Loucy (cell line): ENCODE measurements around the gene SMOC1.

Experiments
- H2AFZ ChIP-seq: fragments of 200-600 bp; sonication (generic); 2 replicates; pipeline ENCODE4 v1.6.0; 2016; ENCODE audit warnings: antibody characterized with exemption, mild to moderate bottlenecking, low read length, moderate library complexity
- H3F3A ChIP-seq: fragments of 200-600 bp; 2 replicates; pipeline ENCODE4 v1.6.0; 2016; ENCODE audit warnings: antibody characterized with exemption, low read depth, mild to moderate bottlenecking
- H3K27me3 ChIP-seq: fragments of 200-600 bp; sonication (generic); 2 replicates; pipeline ENCODE4 v1.6.1; 2014; ENCODE audit warnings: low read length, mild to moderate bottlenecking; ENCODE audit not compliant: insufficient read depth, poor library complexity, severe bottlenecking
- H3K36me3 ChIP-seq: fragments of 200-600 bp; sonication (generic); 2 replicates; pipeline ENCODE4 v1.6.1; 2016; ENCODE audit warnings: low read length; ENCODE audit not compliant: insufficient read depth
- H3K4me1 ChIP-seq: fragments of 200-600 bp; sonication (generic); 2 replicates; pipeline ENCODE4 v1.5.1; 2014; ENCODE audit warnings: low read length, mild to moderate bottlenecking; ENCODE audit not compliant: insufficient read depth, poor library complexity, severe bottlenecking
- H3K4me2 ChIP-seq: fragments of 200-600 bp; sonication (generic); 2 replicates; pipeline ENCODE4 v1.6.0; 2014; ENCODE audit warnings: antibody characterized with exemption, low read length, low read depth, mild to moderate bottlenecking; ENCODE audit not compliant: poor library complexity, severe bottlenecking
- H3K4me3 ChIP-seq: fragments of 200-600 bp; sonication (generic); 2 replicates; pipeline ENCODE4 v1.5.1; 2014; ENCODE audit warnings: low read length, mild to moderate bottlenecking, mixed read lengths; ENCODE audit not compliant: poor library complexity, severe bottlenecking
- H3K79me2 ChIP-seq: fragments of 200-600 bp; sonication (generic); 2 replicates; pipeline ENCODE4 v1.6.1; 2014; ENCODE audit warnings: low read length; ENCODE audit not compliant: insufficient read depth
- H3K9ac ChIP-seq: fragments of 200-600 bp; sonication (generic); 2 replicates; pipeline ENCODE4 v1.6.0; 2014; ENCODE audit warnings: mild to moderate bottlenecking, low read depth, low read length, moderate library complexity; ENCODE audit not compliant: poor library complexity, severe bottlenecking
- H3K9me2 ChIP-seq: fragments of 200-600 bp; sonication (generic); replicated peaks from 2 replicates; pipeline ENCODE4 v1.6.1; 2016; ENCODE audit warnings: low read depth, low read length, mixed read lengths
- H3K9me3 ChIP-seq: fragments of 200-600 bp; sonication (generic); 2 replicates; pipeline ENCODE4 v1.6.1; 2014; ENCODE audit warnings: mild to moderate bottlenecking, antibody characterized with exemption, low read length, low read depth; ENCODE audit not compliant: insufficient read depth
- H4K20me1 ChIP-seq: fragments of 200-600 bp; sonication (generic); 2 replicates; pipeline ENCODE4 v1.6.0; 2014; ENCODE audit warnings: antibody characterized with exemption, low read length, mild to moderate bottlenecking; ENCODE audit not compliant: insufficient read depth, poor library complexity, severe bottlenecking
- EZH2phosphoT487 ChIP-seq: fragments of 200-600 bp; IDR thresholded peaks from 2 replicates; pipeline ENCODE4 v1.6.1; 2018; ENCODE audit warnings: antibody characterized with exemption, mild to moderate bottlenecking, moderate library complexity, borderline replicate concordance
- TF ChIP-seq, protein P1 (sequence below): fragments of 200-600 bp; sonication (generic); conservative IDR thresholded peaks from 2 replicates; pipeline ENCODE4 v1.5.1; 2014; ENCODE audit warnings: mild to moderate bottlenecking, antibody characterized with exemption, low read length

Gene SMOC1

GRCh38 chr14:69873877-69874780 lies 5.1 kb upstream of the SMOC1 start:
- Histone ChIP-seq H3K27me3 (no peaks in the 10 kb centered on the region), H3K9me3 (no peaks in the 10 kb centered on the region), H3F3A (no peaks in the 10 kb centered on the region), H3K36me3 (no peaks in the 10 kb centered on the region), H3K4me3 (no peak overlapping the region), H3K79me2 (no peaks in the 10 kb centered on the region), H3K4me2 (no peak overlapping the region), H3K9ac (no peak overlapping the region), H2AFZ (no peak overlapping the region), H3K4me1 (no peaks in the 10 kb centered on the region), H3K9me2 (no peaks in the 10 kb centered on the region; the same call in 1 of the 2 replicates), H4K20me1 (no peaks in the 10 kb centered on the region)
- TF ChIP-seq, protein P1, sequence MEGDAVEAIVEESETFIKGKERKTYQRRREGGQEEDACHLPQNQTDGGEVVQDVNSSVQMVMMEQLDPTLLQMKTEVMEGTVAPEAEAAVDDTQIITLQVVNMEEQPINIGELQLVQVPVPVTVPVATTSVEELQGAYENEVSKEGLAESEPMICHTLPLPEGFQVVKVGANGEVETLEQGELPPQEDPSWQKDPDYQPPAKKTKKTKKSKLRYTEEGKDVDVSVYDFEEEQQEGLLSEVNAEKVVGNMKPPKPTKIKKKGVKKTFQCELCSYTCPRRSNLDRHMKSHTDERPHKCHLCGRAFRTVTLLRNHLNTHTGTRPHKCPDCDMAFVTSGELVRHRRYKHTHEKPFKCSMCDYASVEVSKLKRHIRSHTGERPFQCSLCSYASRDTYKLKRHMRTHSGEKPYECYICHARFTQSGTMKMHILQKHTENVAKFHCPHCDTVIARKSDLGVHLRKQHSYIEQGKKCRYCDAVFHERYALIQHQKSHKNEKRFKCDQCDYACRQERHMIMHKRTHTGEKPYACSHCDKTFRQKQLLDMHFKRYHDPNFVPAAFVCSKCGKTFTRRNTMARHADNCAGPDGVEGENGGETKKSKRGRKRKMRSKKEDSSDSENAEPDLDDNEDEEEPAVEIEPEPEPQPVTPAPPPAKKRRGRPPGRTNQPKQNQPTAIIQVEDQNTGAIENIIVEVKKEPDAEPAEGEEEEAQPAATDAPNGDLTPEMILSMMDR: no peak
- TF ChIP-seq EZH2phosphoT487: no peak

GRCh38 chr14:69876221-69876847 lies 2.9 kb upstream of the SMOC1 start:
- Histone ChIP-seq H4K20me1 (no peaks in the 10 kb centered on the region), H3K9me2 (no peaks in the 10 kb centered on the region), H3K9me3 (no peaks in the 10 kb centered on the region), H3K36me3 (no peaks in the 10 kb centered on the region), H3K4me3 (no peak overlapping the region), H3K4me1 (no peaks in the 10 kb centered on the region), H3K27me3 (no peaks in the 10 kb centered on the region), H2AFZ (no peak overlapping the region), H3K9ac (no peak overlapping the region), H3K4me2 (no peak overlapping the region), H3F3A (no peaks in the 10 kb centered on the region), H3K79me2 (no peaks in the 10 kb centered on the region)
- TF ChIP-seq EZH2phosphoT487: no peak
- TF ChIP-seq, protein P1: no peak

- no peaks in the 10 kb centered on the region for H3F3A ChIP-seq
- H3K4me3 ChIP-seq: no peak overlapping the region
- no peak overlapping the region for H3K4me2 ChIP-seq
- H3K9me2 ChIP-seq: no peaks in the 10 kb centered on the region
- TF ChIP-seq EZH2phosphoT487: no peak
- TF ChIP-seq, protein P1: no peak
- H3K9me3 ChIP-seq: no peaks in the 10 kb centered on the region
- H3K9ac ChIP-seq: no peak overlapping the region
- no peak overlapping the region for H2AFZ ChIP-seq
- no peaks in the 10 kb centered on the region for H3K36me3 ChIP-seq
- H4K20me1 ChIP-seq: no peaks in the 10 kb centered on the region
- H3K79me2 ChIP-seq: no peaks in the 10 kb centered on the region
- H3K4me1 ChIP-seq: no peaks in the 10 kb centered on the region
- no peaks in the 10 kb centered on the region for H3K27me3 ChIP-seq
Observed at GRCh38 chr14:69876848-69877306, 2.3 kb upstream of the SMOC1 start.
